Fibroblast of lung (primary cell): ENCODE results near the gene CDH1.

ENCODE experiments used
- EZH2 ChIP-seq: IDR thresholded peaks from 2 replicates; pipeline ENCODE4 v1.5.1; 2012; ENCODE audit warnings: low read length, control low read depth, mild to moderate bottlenecking; ENCODE audit errors: missing control alignments
- TF ChIP-seq, protein P1 (sequence below), 2 donors: IDR thresholded peaks in 1 of 2; conservative IDR thresholded peaks in 1 of 2; 1 replicate in 1 of 2; 2 replicates in 1 of 2; pipeline ENCODE4 v1.5.1; 2011 to 2012; ENCODE audit warnings: low read length in 2 of 2, control low read depth in 1 of 2, inconsistent platforms in 1 of 2, low read depth in 1 of 2, mild to moderate bottlenecking in 1 of 2

- TF ChIP-seq, protein P1, sequence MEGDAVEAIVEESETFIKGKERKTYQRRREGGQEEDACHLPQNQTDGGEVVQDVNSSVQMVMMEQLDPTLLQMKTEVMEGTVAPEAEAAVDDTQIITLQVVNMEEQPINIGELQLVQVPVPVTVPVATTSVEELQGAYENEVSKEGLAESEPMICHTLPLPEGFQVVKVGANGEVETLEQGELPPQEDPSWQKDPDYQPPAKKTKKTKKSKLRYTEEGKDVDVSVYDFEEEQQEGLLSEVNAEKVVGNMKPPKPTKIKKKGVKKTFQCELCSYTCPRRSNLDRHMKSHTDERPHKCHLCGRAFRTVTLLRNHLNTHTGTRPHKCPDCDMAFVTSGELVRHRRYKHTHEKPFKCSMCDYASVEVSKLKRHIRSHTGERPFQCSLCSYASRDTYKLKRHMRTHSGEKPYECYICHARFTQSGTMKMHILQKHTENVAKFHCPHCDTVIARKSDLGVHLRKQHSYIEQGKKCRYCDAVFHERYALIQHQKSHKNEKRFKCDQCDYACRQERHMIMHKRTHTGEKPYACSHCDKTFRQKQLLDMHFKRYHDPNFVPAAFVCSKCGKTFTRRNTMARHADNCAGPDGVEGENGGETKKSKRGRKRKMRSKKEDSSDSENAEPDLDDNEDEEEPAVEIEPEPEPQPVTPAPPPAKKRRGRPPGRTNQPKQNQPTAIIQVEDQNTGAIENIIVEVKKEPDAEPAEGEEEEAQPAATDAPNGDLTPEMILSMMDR (conservative IDR thresholded peaks at IDR 0.05 in 1 of 2, IDR thresholded peaks at IDR 0.05 in 1 of 2; ENCODE audit: low read depth in 1 of 2, low read length in 2 of 2) = peak; percentile 27 to 38
- no peak for TF ChIP-seq EZH2
Observed at GRCh38 chr16:68843482-68844210, 106.6 kb downstream of the CDH1 start, which contains the start of gene TANGO6.
